WI38 (cell line): ENCODE results near the gene CCDC38.
"Not testable (repeated sequence)": the region's sequence is repeated elsewhere in the genome, so short reads cannot be mapped to it uniquely, and the experiment has no call there.

Source experiments
- H3K4me3 ChIP-seq: 2 replicates; pipeline ENCODE4 v1.5.1; 2011; ENCODE audit warnings: low read depth, mild to moderate bottlenecking, control low read depth, low read length
- TF ChIP-seq, protein P1 (sequence below): IDR thresholded peaks from 2 replicates; pipeline ENCODE4 v1.5.1; 2012; ENCODE audit warnings: low read depth, mild to moderate bottlenecking, control low read depth, low read length

CCDC38 gene

DNA sequence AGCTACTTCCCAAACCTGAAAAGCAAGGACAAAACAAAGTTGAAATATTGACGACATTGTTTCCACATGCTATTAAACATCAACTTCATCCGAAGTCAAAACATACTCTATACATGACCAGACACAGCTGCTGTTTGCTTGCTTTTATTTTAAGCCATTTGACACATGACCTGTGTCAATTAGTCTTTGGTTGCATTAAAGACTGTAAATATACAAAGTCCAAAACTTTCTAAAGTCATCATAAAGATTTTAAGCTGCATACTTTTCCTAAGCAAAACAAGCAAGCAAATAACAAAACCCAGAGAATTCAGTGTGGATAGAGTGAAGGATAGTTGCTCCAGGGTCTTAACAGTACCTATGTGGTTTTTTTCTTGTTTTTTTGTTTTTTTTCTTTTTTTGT, 31.9 kb upstream of the CCDC38 start:
- TF ChIP-seq, protein P1, sequence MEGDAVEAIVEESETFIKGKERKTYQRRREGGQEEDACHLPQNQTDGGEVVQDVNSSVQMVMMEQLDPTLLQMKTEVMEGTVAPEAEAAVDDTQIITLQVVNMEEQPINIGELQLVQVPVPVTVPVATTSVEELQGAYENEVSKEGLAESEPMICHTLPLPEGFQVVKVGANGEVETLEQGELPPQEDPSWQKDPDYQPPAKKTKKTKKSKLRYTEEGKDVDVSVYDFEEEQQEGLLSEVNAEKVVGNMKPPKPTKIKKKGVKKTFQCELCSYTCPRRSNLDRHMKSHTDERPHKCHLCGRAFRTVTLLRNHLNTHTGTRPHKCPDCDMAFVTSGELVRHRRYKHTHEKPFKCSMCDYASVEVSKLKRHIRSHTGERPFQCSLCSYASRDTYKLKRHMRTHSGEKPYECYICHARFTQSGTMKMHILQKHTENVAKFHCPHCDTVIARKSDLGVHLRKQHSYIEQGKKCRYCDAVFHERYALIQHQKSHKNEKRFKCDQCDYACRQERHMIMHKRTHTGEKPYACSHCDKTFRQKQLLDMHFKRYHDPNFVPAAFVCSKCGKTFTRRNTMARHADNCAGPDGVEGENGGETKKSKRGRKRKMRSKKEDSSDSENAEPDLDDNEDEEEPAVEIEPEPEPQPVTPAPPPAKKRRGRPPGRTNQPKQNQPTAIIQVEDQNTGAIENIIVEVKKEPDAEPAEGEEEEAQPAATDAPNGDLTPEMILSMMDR = no peak
- no peak overlapping the region for H3K4me3 ChIP-seq

DNA sequence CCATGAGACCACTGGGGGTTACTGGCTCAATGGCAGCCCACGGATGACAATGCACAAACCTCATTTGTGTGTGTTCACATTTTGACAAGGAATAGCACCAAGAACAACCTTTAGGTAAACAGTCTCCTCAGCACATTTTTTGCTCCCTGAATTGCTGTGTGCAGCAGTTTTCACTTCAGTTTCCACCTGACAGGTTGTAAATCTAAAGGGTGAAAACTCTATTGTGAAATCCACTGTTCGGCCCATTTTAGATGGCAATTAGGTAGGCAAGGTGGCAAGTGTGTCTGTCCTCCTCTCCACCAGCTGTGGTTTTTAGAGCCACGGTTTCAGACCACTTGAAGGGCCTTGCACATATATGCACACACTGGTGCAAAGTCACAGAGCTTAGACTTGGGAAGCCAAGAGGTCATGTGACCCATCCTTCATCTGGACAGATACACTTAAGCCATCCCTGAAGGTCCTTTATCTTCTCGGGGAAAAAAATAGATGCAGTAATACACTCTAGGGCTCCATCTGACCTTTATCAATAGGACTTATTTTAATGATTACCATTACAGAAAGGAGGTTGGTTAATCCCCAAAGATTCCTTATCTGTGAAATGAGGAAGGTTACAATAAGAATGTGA, 30.5 kb upstream of the CCDC38 start:
- H3K4me3 ChIP-seq = no peak overlapping the region
- TF ChIP-seq, protein P1 = no peak

DNA sequence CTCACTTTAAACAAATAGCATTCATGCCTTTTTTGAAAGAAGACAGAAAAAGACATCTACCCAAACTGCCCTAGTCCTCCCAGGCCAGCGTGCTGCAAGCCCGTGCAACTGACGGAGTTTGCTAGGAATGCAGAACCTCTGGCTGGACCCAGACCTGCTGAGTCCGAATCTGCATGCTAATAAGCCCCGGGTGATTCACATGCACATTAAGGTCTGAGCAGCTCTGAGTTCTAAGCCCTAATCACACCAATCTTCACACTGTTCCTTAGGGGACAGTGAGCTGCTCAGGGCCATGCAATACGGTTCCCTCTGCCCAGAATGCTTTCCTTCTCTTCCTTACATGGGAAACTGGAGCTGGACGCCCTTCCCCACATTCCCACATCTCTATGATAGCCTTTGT, 28.5 kb upstream of the CCDC38 start:
- TF ChIP-seq, protein P1 = no peak
- H3K4me3 ChIP-seq = no peak overlapping the region

DNA sequence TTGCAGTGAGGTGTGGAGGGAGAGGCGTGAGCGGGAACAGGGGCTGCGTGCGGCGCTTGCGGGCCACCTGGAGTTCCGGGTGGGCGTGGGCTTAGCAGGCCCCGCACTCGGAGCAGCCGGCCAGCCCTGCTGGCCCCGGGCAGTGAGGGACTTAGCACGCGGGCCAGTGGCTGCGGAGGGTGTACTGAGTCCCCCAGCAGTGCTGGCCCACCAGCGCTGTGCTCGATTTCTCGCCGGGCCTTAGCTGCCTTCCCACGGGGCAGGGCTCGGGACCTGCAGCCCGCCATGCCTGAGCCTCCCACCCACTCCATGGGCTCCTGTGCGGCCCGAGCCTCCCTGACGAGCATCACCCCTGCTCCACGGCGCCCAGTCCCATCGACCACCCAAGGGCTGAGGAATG, 26.7 kb upstream of the CCDC38 start:
- not testable (repeated sequence) for H3K4me3 ChIP-seq

DNA sequence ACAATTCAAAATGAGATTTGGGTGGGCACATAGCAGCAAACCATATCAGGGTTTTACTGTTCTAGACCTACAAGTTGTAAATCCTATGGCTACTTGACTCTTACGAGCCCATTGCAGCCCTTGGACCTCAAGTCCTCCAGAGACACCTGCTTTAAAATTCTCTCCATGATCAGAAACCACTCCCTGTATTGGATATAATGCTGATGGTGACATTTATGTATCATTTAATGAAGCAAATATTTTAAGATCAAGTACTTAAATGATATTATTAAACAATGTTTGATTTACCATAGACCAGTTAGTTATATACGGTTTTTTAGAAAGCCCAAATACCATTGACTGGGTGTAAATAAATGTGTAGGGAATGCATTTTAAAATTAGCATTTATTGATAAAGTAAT, 24.9 kb upstream of the CCDC38 start:
- TF ChIP-seq, protein P1 = no peak
- H3K4me3 ChIP-seq = no peak overlapping the region

DNA sequence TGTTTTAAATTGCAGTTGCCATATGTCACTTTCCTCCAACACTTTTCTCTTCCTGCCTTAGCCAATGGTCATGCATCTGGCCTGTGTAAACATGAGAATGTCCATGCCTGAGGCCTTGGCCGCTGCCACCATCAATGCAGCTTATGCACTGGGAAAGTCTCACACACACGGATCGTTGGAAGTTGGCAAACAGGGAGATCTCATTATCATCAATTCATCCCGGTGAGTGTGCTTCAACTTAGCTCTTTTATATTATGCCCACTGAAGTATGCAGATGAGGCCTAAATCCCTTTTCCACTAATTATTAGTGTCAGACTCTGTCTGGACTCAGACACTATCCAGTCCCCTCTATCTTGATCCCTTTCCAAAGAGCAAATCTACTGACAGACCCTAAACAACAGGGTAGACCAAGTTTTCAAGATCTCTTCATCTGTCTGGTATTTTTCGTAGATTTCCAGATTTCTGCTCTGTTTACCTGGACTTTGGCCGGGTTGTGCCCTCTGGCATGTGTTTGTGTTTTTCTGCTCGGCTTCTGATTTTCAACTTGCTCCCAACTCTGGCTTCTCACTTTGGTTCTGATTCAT, 24.0 kb upstream of the CCDC38 start:
- no peak overlapping the region for H3K4me3 ChIP-seq
- TF ChIP-seq, protein P1 = no peak

DNA sequence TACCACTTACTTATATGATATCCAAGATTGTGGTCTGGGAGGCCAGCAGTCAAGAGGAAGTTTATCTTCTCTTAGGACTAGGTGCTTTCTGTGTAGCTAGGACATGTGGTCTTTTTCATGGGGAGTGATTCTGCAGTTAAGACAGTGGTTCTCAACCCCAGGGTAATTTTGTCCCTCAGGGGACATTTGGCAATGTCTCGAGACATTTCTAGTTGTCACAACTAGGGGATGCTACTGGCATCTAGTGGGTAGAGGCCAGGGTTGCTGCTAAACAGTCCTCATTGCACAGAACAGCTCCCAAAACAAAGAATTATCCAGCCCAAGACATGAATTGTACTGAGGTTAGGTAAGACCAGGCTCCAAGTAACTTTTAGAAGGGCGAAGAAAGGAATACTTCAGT, 20.7 kb upstream of the CCDC38 start:
- TF ChIP-seq, protein P1 = 0 out of 2 replicates have a peak, but pooled peaks have one; percentile 12
- no peak overlapping the region for H3K4me3 ChIP-seq

DNA sequence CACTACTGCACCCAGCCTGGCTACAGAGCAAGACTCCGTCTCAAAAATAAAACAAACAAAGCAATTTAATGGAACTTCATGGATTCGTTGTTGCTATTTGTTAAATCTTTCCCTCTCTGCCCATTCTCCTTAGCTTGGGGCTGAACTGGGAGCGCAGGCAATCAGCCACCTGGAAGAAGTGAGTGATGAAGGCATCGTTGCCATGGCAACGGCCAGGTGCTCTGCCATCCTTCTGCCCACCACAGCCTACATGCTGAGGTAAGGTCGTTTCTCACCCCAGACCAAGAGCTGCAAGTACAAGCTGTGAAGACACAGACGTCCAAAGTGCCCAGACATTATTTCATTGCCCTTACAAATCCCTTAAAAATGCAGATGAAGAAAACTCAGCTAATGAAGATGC, 19.8 kb upstream of the CCDC38 start:
- no peak overlapping the region for H3K4me3 ChIP-seq
- TF ChIP-seq, protein P1 = no peak
